HCT116 (cell line): ENCODE data around the gene SPI1. TPM values are rescaled to one million over a fixed set of nuclear protein-coding genes. Genes with fewer than 3 reads are reported as not detected.

ENCODE experiments used
- ATAC-seq: fragments of 200-7000 bp; cut with Tn5 transposase; 2 replicates; pipeline ENCODE4 v1.9.1; 2020; ENCODE audit warnings: mild to moderate bottlenecking, moderate library complexity
- BruUV-seq: library from RNA; stranded (reverse); fragments of 400-500 nt; replicated peaks from 2 replicates; lab custom pipeline; 2021; lab: Mats Ljungman, UMichigan
- CTCF ChIA-PET: fragments of 300-600 bp; sonication (Branson Sonifier 250); formaldehyde crosslinking; loops from one replicate; lab custom pipeline; 2021; ENCODE audit warnings: antibody characterized with exemption; lab: Charles Lee
- POLR2A ChIA-PET: fragments of 300-600, 350-600 bp; sonication (Branson Sonifier 250); formaldehyde crosslinking; loops from one replicate; lab custom pipeline; 2021; ENCODE audit warnings: antibody characterized with exemption; lab: Charles Lee
- RAD21 ChIA-PET, 2 experiments: fragments of 300-600 bp; sonication (Branson Sonifier 250); formaldehyde crosslinking; loops; one replicate each; lab custom pipeline; 2023; ENCODE audit warnings: low total read pairs in 2 of 2; ENCODE audit not compliant: uncharacterized antibody in 2 of 2, unreplicated experiment in 2 of 2, low non-redundant PET in 1 of 2; lab: Charles Lee
- DNase-seq: peaks from one replicate; pipeline ENCODE4 v3.0.0-alpha.2; 2010; ENCODE audit warnings: low read depth, low spot score
- H2AFZ ChIP-seq: fragments of 200-600 bp; shearing (Covaris generic), sonication (generic); 2 replicates; pipeline ENCODE4 v1.6.1; 2017; ENCODE audit warnings: low read depth, mixed run types, mixed read lengths, antibody characterized with exemption, low read length; ENCODE audit not compliant: poor library complexity, severe bottlenecking
- H3K27ac ChIP-seq: 2 replicates; pipeline ENCODE4 v1.5.1; 2012; ENCODE audit warnings: low read depth, low read length
- H3K27me3 ChIP-seq: fragments of 200-600 bp; sonication (generic); 2 replicates; pipeline ENCODE4 v1.6.1; 2016; ENCODE audit warnings: mixed run types, low read length, mixed read lengths; ENCODE audit not compliant: insufficient read depth
- H3K36me3 ChIP-seq, 2 experiments: fragments of 200-500 bp in 1 of 2; fragments of 200-600 bp in 1 of 2; sonication (Bioruptor generic) in 1 of 2; sonication (generic) in 1 of 2; 2 replicates each; pipeline versions ENCODE4 v1.5.1 to v1.6.1; 2014 to 2016; ENCODE audit warnings: low read length in 2 of 2, inconsistent platforms in 1 of 2, mixed read lengths in 1 of 2, mixed run types in 1 of 2; ENCODE audit not compliant: insufficient read depth in 2 of 2, control insufficient read depth in 1 of 2
- H3K4me1 ChIP-seq, 2 experiments: fragments of 200-600 bp in 1 of 2; sonication (generic) in 1 of 2; 2 replicates each; pipeline versions ENCODE4 v1.5.1 to v1.6.1; 2012 to 2017; ENCODE audit warnings: low read length in 2 of 2, inconsistent platforms in 1 of 2, mild to moderate bottlenecking in 1 of 2, mixed read lengths in 1 of 2, mixed run types in 1 of 2, moderate library complexity in 1 of 2; ENCODE audit not compliant: insufficient read depth in 2 of 2, control insufficient read depth in 1 of 2
- H3K4me2 ChIP-seq: fragments of 200-600 bp; sonication (generic); 2 replicates; pipeline ENCODE4 v1.6.1; 2017; ENCODE audit warnings: mixed run types, low read length, mixed read lengths
- H3K4me3 ChIP-seq, 2 experiments: fragments of 200-600 bp in 1 of 2; sonication (generic) in 1 of 2; replicated peaks in 1 of 2; 2 replicates each; pipeline ENCODE4 v1.5.1; 2011 to 2016; ENCODE audit warnings: low read length in 2 of 2, control low read depth in 1 of 2, low read depth in 1 of 2, mild to moderate bottlenecking in 1 of 2, mixed read lengths in 1 of 2, mixed run types in 1 of 2
- H3K79me2 ChIP-seq: fragments of 200-600 bp; sonication (generic); 2 replicates; pipeline ENCODE4 v1.6.1; 2017; ENCODE audit warnings: mild to moderate bottlenecking, mixed run types, low read length, moderate library complexity, mixed read lengths; ENCODE audit not compliant: insufficient read depth
- H3K9ac ChIP-seq: fragments of 200-600 bp; sonication (generic); 2 replicates; pipeline ENCODE4 v1.6.1; 2016; ENCODE audit warnings: low read length, mixed read lengths
- H3K9me2 ChIP-seq: fragments of 200-600 bp; sonication (generic), shearing (Covaris generic); 2 replicates; pipeline ENCODE4 v1.6.1; 2017; ENCODE audit warnings: mixed run types, mild to moderate bottlenecking, moderate library complexity; ENCODE audit not compliant: insufficient read depth
- H3K9me3 ChIP-seq, 2 experiments: fragments of 200-500 bp in 1 of 2; fragments of 200-600 bp in 1 of 2; sonication (Bioruptor generic) in 1 of 2; sonication (generic) in 1 of 2; 2 replicates each; pipeline ENCODE4 v1.6.1; 2014 to 2017; ENCODE audit warnings: low read length in 2 of 2, mixed read lengths in 2 of 2, inconsistent platforms in 1 of 2, low read depth in 1 of 2, mild to moderate bottlenecking in 1 of 2, mixed run types in 1 of 2, moderate library complexity in 1 of 2; ENCODE audit not compliant: control insufficient read depth in 1 of 2, insufficient read depth in 1 of 2
- H4K20me1 ChIP-seq: fragments of 200-600 bp; sonication (generic), shearing (Covaris generic); 2 replicates; pipeline ENCODE4 v1.6.1; 2017; ENCODE audit warnings: mixed run types, mild to moderate bottlenecking, moderate library complexity; ENCODE audit not compliant: insufficient read depth
- ATF3 ChIP-seq: IDR thresholded peaks from 2 replicates; pipeline ENCODE4 v1.6.1; 2012
- CBX3 ChIP-seq: IDR thresholded peaks from 2 replicates; pipeline ENCODE4 v1.6.1; 2012; ENCODE audit warnings: low read depth
- CEBPB ChIP-seq: IDR thresholded peaks from 2 replicates; pipeline ENCODE4 v1.6.1; 2012; ENCODE audit warnings: low read depth
- CTCF ChIP-seq, 3 experiments: fragments of 200-600 bp in 1 of 3; sonication (generic) in 1 of 3; IDR thresholded peaks in 2 of 3; conservative IDR thresholded peaks in 1 of 3; 2 replicates each; pipeline ENCODE4 v1.5.1; 2012 to 2017; ENCODE audit warnings: low read depth in 2 of 3, low read length in 2 of 3, antibody characterized with exemption in 1 of 3, borderline replicate concordance in 1 of 3, control low read depth in 1 of 3, mild to moderate bottlenecking in 1 of 3, mixed read lengths in 1 of 3, mixed run types in 1 of 3, moderate library complexity in 1 of 3; ENCODE audit not compliant: insufficient read depth in 1 of 3
- EGR1 ChIP-seq: IDR thresholded peaks from 2 replicates; pipeline ENCODE4 v1.6.1; 2012; ENCODE audit warnings: low read depth
- ELF1 ChIP-seq: IDR thresholded peaks from 2 replicates; pipeline ENCODE4 v1.6.1; 2012; ENCODE audit warnings: low read depth, borderline replicate concordance
- EZH2 ChIP-seq: fragments of 200-600 bp; sonication (generic); IDR thresholded peaks from 2 replicates; pipeline ENCODE4 v1.6.1; 2017; ENCODE audit warnings: antibody characterized with exemption, mixed run types
- FOSL1 ChIP-seq: IDR thresholded peaks from 2 replicates; pipeline ENCODE4 v1.6.1; 2012; ENCODE audit warnings: low read depth
- JUND ChIP-seq: IDR thresholded peaks from 2 replicates; pipeline ENCODE4 v1.6.1; 2012
- MAX ChIP-seq: IDR thresholded peaks from 2 replicates; pipeline ENCODE4 v1.6.1; 2012
- POLR2A ChIP-seq: IDR thresholded peaks from 2 replicates; pipeline ENCODE4 v1.7.0; 2011; ENCODE audit warnings: borderline replicate concordance; ENCODE audit not compliant: insufficient read depth, insufficient read length; ENCODE audit errors: extremely low read depth
- REST ChIP-seq: IDR thresholded peaks from 2 replicates; pipeline ENCODE4 v1.6.1; 2012; ENCODE audit warnings: low read depth
- SIN3A ChIP-seq: IDR thresholded peaks from 2 replicates; pipeline ENCODE4 v1.6.1; 2012; ENCODE audit warnings: low read depth
- SP1 ChIP-seq: IDR thresholded peaks from 2 replicates; pipeline ENCODE4 v1.6.1; 2012; ENCODE audit warnings: low read depth
- SRF ChIP-seq: IDR thresholded peaks from 2 replicates; pipeline ENCODE4 v1.6.1; 2012; ENCODE audit warnings: low read depth
- TCF7L2 ChIP-seq: IDR thresholded peaks from 2 replicates; pipeline ENCODE4 v1.7.0; 2011; ENCODE audit warnings: borderline replicate concordance, inconsistent platforms; ENCODE audit not compliant: insufficient read depth, insufficient read length; ENCODE audit errors: extremely low read depth
- YY1 ChIP-seq: IDR thresholded peaks from 2 replicates; pipeline ENCODE4 v1.6.1; 2011; ENCODE audit warnings: low read length, low read depth, moderate library complexity, mild to moderate bottlenecking; ENCODE audit not compliant: insufficient replicate concordance; ENCODE audit errors: extremely low read depth
- ZBTB33 ChIP-seq: IDR thresholded peaks from 2 replicates; pipeline ENCODE4 v1.6.1; 2011; ENCODE audit warnings: mild to moderate bottlenecking, low read length, moderate library complexity; ENCODE audit not compliant: insufficient replicate concordance; ENCODE audit errors: extremely low read depth
- ZFX ChIP-seq: fragments of 450-650 bp; IDR thresholded peaks from 2 replicates; pipeline ENCODE4 v1.6.1; 2017
- ZNF274 ChIP-seq: fragments of 200-500 bp; sonication (Bioruptor generic); IDR thresholded peaks from 2 replicates; pipeline ENCODE4 v1.6.1; 2014; ENCODE audit warnings: mild to moderate bottlenecking, low read depth, low read length, inconsistent platforms
- intact Hi-C: fragments of 100-400 bp; cut with micrococcal nuclease; formaldehyde crosslinking; loops from 2 replicates; pipeline ENCODE4 v1.10.0; 2022
- total RNA-seq: library from RNA; stranded (reverse); gene quantifications from one replicate; pipeline ENCODE4 v1.2.1, GENCODE V29; 2021; ENCODE audit not compliant: unreplicated experiment

The SPI1 gene
- total RNA-seq, 1 experiment from 2014 or later: 0.32 TPM

GRCh38 chr11:47403571-47403970 is 25.2 kb upstream of the SPI1 start:
- no peaks in the 10 kb centered on the region for H3K36me3 ChIP-seq
- no peak for TF ChIP-seq EGR1
- TF ChIP-seq ZNF274: no peak
- TF ChIP-seq REST: no peak
- no peak for TF ChIP-seq MAX
- TF ChIP-seq ZBTB33: no peak
- TF ChIP-seq SRF: no peak
- no peak for TF ChIP-seq SP1
- TF ChIP-seq CTCF (IDR thresholded peaks at IDR 0.05 in 2 of 3, conservative IDR thresholded peaks at IDR 0.05 in 1 of 3; ENCODE audit: borderline replicate concordance in 1 of 3, insufficient read depth in 1 of 3, low read depth in 2 of 3, low read length in 2 of 3): no peak
- no peak for TF ChIP-seq POLR2A
- TF ChIP-seq FOSL1: no peak
- no peak for TF ChIP-seq CEBPB
- TF ChIP-seq TCF7L2: no peak
- no peak for TF ChIP-seq SIN3A
- TF ChIP-seq CBX3: no peak
- TF ChIP-seq ATF3: no peak
- no peak for TF ChIP-seq YY1
- TF ChIP-seq ELF1: no peak
- TF ChIP-seq JUND: no peak
- TF ChIP-seq EZH2: no peak
- TF ChIP-seq ZFX: no peak
- ChIA-PET RAD21 (no interaction called here), CTCF (no interaction called here), POLR2A (no interaction called here)
- H3K79me2 ChIP-seq: peaks cover under 1% of the 10 kb centered on the region; the same call in 1 of the 2 replicates
- DNase-seq (no peak), ATAC-seq (no peak)
- H4K20me1 ChIP-seq: no peaks in the 10 kb centered on the region
- intact Hi-C loops: no loop called here
- no peak overlapping the region for H3K27ac ChIP-seq
- H3K27me3 ChIP-seq: no peaks in the 10 kb centered on the region
- no peaks in the 10 kb centered on the region for H3K9me3 ChIP-seq
- H3K4me3 ChIP-seq: no peak overlapping the region
- H3K4me2 ChIP-seq: no peak overlapping the region
- peaks cover 12% of the 10 kb centered on the region in 2 experiments for H3K4me1 ChIP-seq
- no peaks in the 10 kb centered on the region for H3K9me2 ChIP-seq
- no peak overlapping the region for H3K9ac ChIP-seq
- BruUV-seq: no TSS peak
- H2AFZ ChIP-seq: no peak overlapping the region
